SK-MEL-5 (cell line): Measurements from ENCODE around the gene C16orf78. TPM values are rescaled to one million over a fixed set of nuclear protein-coding genes. Genes with fewer than 3 reads are reported as not detected.

Experiments
- DNase-seq: peaks from one replicate; pipeline ENCODE4 v3.0.0-alpha.2; 2016; ENCODE audit warnings: low read depth, low spot score
- in situ Hi-C: cut with HindIII; loops from 2 replicates; pipeline ENCODE4 v1.10.0; 2016; ENCODE audit warnings: low sequenced_read_pairs, high pct_unique_total_duplicates, low pct_unique_long_range_greater_than_20kb
- polyA plus RNA-seq, 2 experiments: library from polyadenylated mRNA; depleted of rRNA; stranded (reverse); fragments of >200 nt; gene quantifications; 2 replicates each; pipeline ENCODE4 v1.2.3, GENCODE V29; 2015
- total RNA-seq: library from RNA; depleted of rRNA; stranded (reverse); fragments of >200 nt; shearing (Covaris generic); gene quantifications from 2 replicates; pipeline ENCODE4 v1.2.3, GENCODE V29; 2014; rRNA removed

Gene C16orf78
- not detected in 2 replicates for total RNA-seq
- polyA plus RNA-seq (2015; cell fraction: cytosol; rRNA removed), result not detected in 2 replicates
- not detected in 2 replicates for polyA plus RNA-seq (2015; cell fraction: nucleus; rRNA removed)

GRCh38 chr16:49373504-49373903, at the start of gene C16orf78:
Gene C16orf78, plus strand, starts transcription at chr16:49373804. Its CDS starts 136 bp downstream, at chr16:49373940.
- no peak for DNase-seq
- in situ Hi-C loops, result no loop called here

GRCh38 chr16:49324703-49325102, 48.9 kb upstream of the C16orf78 start:
- in situ Hi-C loops, result no loop called here
- no peak for DNase-seq

GRCh38 chr16:49327466-49327865, 46.1 kb upstream of the C16orf78 start:
- no peak for DNase-seq
- in situ Hi-C loops, result no loop called here

- in situ Hi-C loops, result no loop called here
- DNase-seq, result no peak
Observed at GRCh38 chr16:49328325-49328724, 45.3 kb upstream of the C16orf78 start.

GRCh38 chr16:49330562-49331201, 42.9 kb upstream of the C16orf78 start:
- no peak for DNase-seq
- in situ Hi-C loops, result no loop called here

- in situ Hi-C loops, result no loop called here
- no peak for DNase-seq
Observed at GRCh38 chr16:49332589-49333258, 40.9 kb upstream of the C16orf78 start.

- in situ Hi-C loops, result no loop called here
- no peak for DNase-seq
Observed at GRCh38 chr16:49333259-49333597, 40.4 kb upstream of the C16orf78 start.

- in situ Hi-C loops, result no loop called here
Observed at GRCh38 chr16:49335828-49336227, 37.8 kb upstream of the C16orf78 start.

GRCh38 chr16:49336581-49336980, 37.0 kb upstream of the C16orf78 start:
- DNase-seq, result no peak
- in situ Hi-C loops, result no loop called here

More at GRCh38 chr16:49335828-49336227, 37.8 kb upstream of the C16orf78 start:
- no peak for DNase-seq

- DNase-seq, result no peak
- in situ Hi-C loops, result no loop called here
Observed at GRCh38 chr16:49337814-49338350, 35.7 kb upstream of the C16orf78 start.

- in situ Hi-C loops, result no loop called here
- DNase-seq, result no peak
Observed at GRCh38 chr16:49338611-49339265, 34.9 kb upstream of the C16orf78 start.

- in situ Hi-C loops, result no loop called here
- DNase-seq, result no peak
Observed at GRCh38 chr16:49340466-49340865, 33.1 kb upstream of the C16orf78 start.

GRCh38 chr16:49341706-49342105, 31.9 kb upstream of the C16orf78 start:
- no peak for DNase-seq

GRCh38 chr16:49342336-49343265, 31.0 kb upstream of the C16orf78 start:
- in situ Hi-C loops, result no loop called here
- no peak for DNase-seq

More at GRCh38 chr16:49341706-49342105, 31.9 kb upstream of the C16orf78 start:
- in situ Hi-C loops, result no loop called here

- no peak for DNase-seq
- in situ Hi-C loops, result no loop called here
Observed at GRCh38 chr16:49343291-49343690, 30.3 kb upstream of the C16orf78 start.

- in situ Hi-C loops, result no loop called here
Observed at GRCh38 chr16:49344401-49344800, 29.2 kb upstream of the C16orf78 start.

GRCh38 chr16:49345829-49346228, 27.8 kb upstream of the C16orf78 start:
- DNase-seq, result no peak
- in situ Hi-C loops, result no loop called here

More at GRCh38 chr16:49344401-49344800, 29.2 kb upstream of the C16orf78 start:
- no peak for DNase-seq
